Neural progenitor cell (in vitro differentiated cells): ENCODE data around the gene GRIK5. TPM values are rescaled to one million over a fixed set of nuclear protein-coding genes. Genes with fewer than 3 reads are reported as not detected.

ENCODE experiments used
- DNase-seq: peaks from one replicate; pipeline ENCODE4 v3.0.0-alpha.2; 2016; ENCODE audit warnings: low spot score
- H2AFZ ChIP-seq: fragments of 200-600 bp; sonication (generic); replicated peaks from 2 replicates; pipeline ENCODE4 v1.6.1; 2016; ENCODE audit warnings: antibody characterized with exemption
- H3F3A ChIP-seq: fragments of 200-600 bp; sonication (generic); 2 replicates; pipeline ENCODE4 v1.6.1; 2016; ENCODE audit warnings: antibody characterized with exemption, low read depth
- H3K27ac ChIP-seq: fragments of 200-600 bp; sonication (generic); 2 replicates; pipeline ENCODE4 v1.5.1; 2016; ENCODE audit warnings: mild to moderate bottlenecking
- H3K27me3 ChIP-seq: fragments of 200-600 bp; sonication (generic); 2 replicates; pipeline ENCODE4 v1.6.1; 2016; ENCODE audit warnings: mild to moderate bottlenecking, moderate library complexity
- H3K36me3 ChIP-seq: fragments of 200-600 bp; sonication (generic); 2 replicates; pipeline ENCODE4 v1.5.1; 2016
- H3K4me1 ChIP-seq: fragments of 200-600 bp; sonication (generic); 2 replicates; pipeline ENCODE4 v1.6.1; 2016; ENCODE audit warnings: mixed run types
- H3K4me2 ChIP-seq: fragments of 200-600 bp; sonication (generic); 2 replicates; pipeline ENCODE4 v1.6.1; 2016
- H3K4me3 ChIP-seq: fragments of 200-600 bp; sonication (generic); 2 replicates; pipeline ENCODE4 v1.5.1; 2016
- H3K79me2 ChIP-seq: fragments of 200-600 bp; sonication (generic); 2 replicates; pipeline ENCODE4 v1.6.1; 2016; ENCODE audit warnings: low read depth
- H3K9ac ChIP-seq: fragments of 200-600 bp; sonication (generic); 2 replicates; pipeline ENCODE4 v1.6.1; 2016
- H3K9me3 ChIP-seq: fragments of 200-600 bp; sonication (generic); 2 replicates; pipeline ENCODE4 v1.5.1; 2016; ENCODE audit warnings: low read depth
- H4K20me1 ChIP-seq: fragments of 200-600 bp; sonication (generic); 2 replicates; pipeline ENCODE4 v1.6.1; 2016; ENCODE audit warnings: low read depth
- H3K27ac Mint-ChIP-seq: 3 replicates; pipeline ENCODE4 v1.8.0; 2021; ENCODE audit warnings: mixed read lengths
- H3K27me3 Mint-ChIP-seq: 2 replicates; pipeline ENCODE4 v1.8.0; 2022; ENCODE audit warnings: low read depth, mild to moderate bottlenecking, inconsistent platforms, moderate library complexity, mixed read lengths; ENCODE audit not compliant: insufficient read depth
- H3K36me3 Mint-ChIP-seq: 3 replicates; pipeline ENCODE4 v1.8.0; 2021; ENCODE audit warnings: mixed read lengths
- H3K4me1 Mint-ChIP-seq: 3 replicates; pipeline ENCODE4 v1.8.0; 2021; ENCODE audit warnings: mixed read lengths
- H3K4me3 Mint-ChIP-seq: 3 replicates; pipeline ENCODE4 v1.8.0; 2021; ENCODE audit warnings: mild to moderate bottlenecking, moderate library complexity, mixed read lengths
- H3K9me3 Mint-ChIP-seq: 3 replicates; pipeline ENCODE4 v1.8.0; 2020; ENCODE audit warnings: mixed read lengths
- EZH2 ChIP-seq: fragments of 200-600 bp; sonication (generic); IDR thresholded peaks from 2 replicates; pipeline ENCODE4 v1.6.1; 2017; ENCODE audit warnings: antibody characterized with exemption, mild to moderate bottlenecking, moderate library complexity
- EZH2phosphoT487 ChIP-seq: fragments of 200-600 bp; sonication (generic); IDR thresholded peaks from 2 replicates; pipeline ENCODE4 v1.6.1; 2017; ENCODE audit warnings: antibody characterized with exemption
- total RNA-seq: library from RNA; depleted of rRNA; stranded (reverse); fragments of >200 nt; gene quantifications from 2 replicates; pipeline ENCODE4 v1.2.3, GENCODE V29; 2015; ENCODE audit warnings: low replicate concordance
- TF ChIP-seq, protein P1 (sequence below): fragments of 200-600 bp; sonication (generic); IDR thresholded peaks from 2 replicates; pipeline ENCODE4 v1.5.1; 2017; ENCODE audit warnings: antibody characterized with exemption, mild to moderate bottlenecking

Gene GRIK5
- total RNA-seq, 1 donor from 2014 or later = 5.8 TPM

DNA sequence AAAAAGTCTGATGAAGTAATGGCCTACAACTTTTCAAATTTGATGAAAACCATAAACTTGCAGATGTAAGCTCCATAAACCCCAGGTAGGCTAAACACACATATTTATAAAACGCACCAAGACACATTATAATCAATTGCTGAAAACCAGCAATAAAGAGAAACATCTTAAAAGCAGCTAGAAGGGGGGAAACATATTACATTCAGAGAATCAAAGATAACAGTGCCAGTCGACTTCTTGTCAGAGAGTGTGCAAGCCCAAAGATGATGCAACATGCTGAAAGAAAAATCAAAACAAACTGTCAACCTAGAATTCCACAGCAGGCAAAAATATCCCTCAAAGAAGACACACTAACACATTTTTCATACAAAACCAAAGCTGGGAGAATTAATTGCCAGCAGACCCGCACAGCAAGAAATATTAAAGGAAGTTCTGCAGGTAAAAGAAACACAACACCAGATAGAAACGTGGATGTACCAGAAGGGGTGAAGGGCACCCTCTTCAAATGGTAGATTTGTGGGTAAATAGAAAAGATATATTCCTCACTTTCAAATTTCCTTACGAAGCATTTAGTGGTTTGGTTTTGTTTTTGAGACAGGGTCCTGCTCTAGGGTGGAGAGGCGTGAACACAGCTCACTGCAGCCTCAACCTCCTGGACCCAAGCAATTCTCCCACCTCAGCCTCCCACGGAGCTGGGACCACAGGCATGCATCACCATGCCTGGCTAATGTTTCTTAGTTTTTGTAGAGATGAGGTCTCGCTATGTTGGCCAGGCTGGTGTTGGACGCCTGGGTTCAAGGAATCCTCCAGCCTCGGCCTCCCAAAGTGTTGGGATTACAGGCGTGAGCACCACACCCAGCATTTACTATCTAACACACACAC lies 59.5 kb downstream of the GRIK5 start:
- H3K27ac Mint-ChIP-seq = no peak overlapping the region
- Histone ChIP-seq H3K4me3 (no peak overlapping the region), H3K36me3 (no peaks in the 10 kb centered on the region), H3K27ac (no peak overlapping the region), H3K4me2 (no peak overlapping the region), H3K4me1 (no peaks in the 10 kb centered on the region), H3K9me3 (no peaks in the 10 kb centered on the region), H4K20me1 (no peaks in the 10 kb centered on the region), H3K27me3 (no peaks in the 10 kb centered on the region), H3K9ac (no peak overlapping the region), H3K79me2 (no peaks in the 10 kb centered on the region), H2AFZ (no peak overlapping the region), H3F3A (no peaks in the 10 kb centered on the region)
- peaks cover 7% of the 10 kb centered on the region for H3K27me3 Mint-ChIP-seq
- DNase-seq = no peak
- H3K4me1 Mint-ChIP-seq = no peaks in the 10 kb centered on the region
- TF ChIP-seq EZH2 = no peak
- no peak for TF ChIP-seq EZH2phosphoT487
- TF ChIP-seq, protein P1, sequence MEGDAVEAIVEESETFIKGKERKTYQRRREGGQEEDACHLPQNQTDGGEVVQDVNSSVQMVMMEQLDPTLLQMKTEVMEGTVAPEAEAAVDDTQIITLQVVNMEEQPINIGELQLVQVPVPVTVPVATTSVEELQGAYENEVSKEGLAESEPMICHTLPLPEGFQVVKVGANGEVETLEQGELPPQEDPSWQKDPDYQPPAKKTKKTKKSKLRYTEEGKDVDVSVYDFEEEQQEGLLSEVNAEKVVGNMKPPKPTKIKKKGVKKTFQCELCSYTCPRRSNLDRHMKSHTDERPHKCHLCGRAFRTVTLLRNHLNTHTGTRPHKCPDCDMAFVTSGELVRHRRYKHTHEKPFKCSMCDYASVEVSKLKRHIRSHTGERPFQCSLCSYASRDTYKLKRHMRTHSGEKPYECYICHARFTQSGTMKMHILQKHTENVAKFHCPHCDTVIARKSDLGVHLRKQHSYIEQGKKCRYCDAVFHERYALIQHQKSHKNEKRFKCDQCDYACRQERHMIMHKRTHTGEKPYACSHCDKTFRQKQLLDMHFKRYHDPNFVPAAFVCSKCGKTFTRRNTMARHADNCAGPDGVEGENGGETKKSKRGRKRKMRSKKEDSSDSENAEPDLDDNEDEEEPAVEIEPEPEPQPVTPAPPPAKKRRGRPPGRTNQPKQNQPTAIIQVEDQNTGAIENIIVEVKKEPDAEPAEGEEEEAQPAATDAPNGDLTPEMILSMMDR = no peak
- no peaks in the 10 kb centered on the region for H3K36me3 Mint-ChIP-seq
- no peaks in the 10 kb centered on the region for H3K9me3 Mint-ChIP-seq
- H3K4me3 Mint-ChIP-seq = no peak overlapping the region

DNA sequence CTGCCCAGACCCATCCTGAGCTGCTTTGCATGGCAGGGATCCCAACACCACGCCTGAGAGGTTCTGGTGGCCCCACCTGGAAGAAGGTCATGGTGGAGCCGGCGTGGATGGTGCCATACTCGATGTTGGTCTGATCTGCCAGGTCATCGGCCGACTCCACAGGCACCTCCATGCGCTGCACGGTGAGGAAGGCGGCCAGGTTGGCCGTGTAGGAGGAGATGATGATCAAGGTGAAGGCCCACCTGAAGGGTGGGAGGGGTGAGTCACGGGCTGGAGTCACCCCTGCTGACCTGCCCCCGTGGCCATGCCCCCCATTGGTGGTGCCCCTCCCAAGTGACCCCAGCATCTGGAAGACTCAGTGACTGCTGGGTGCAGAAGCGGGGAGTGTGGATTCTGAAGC lies 63.4 kb downstream of the GRIK5 start:
- no peak overlapping the region for H3K27ac ChIP-seq
- H4K20me1 ChIP-seq = no peaks in the 10 kb centered on the region
- no peak overlapping the region for H3K4me2 ChIP-seq
- no peak overlapping the region for H3K9ac ChIP-seq
- DNase-seq = no peak
- no peak for TF ChIP-seq EZH2
- TF ChIP-seq, protein P1 = no peak
- no peak for TF ChIP-seq EZH2phosphoT487
- H3K36me3 Mint-ChIP-seq = no peaks in the 10 kb centered on the region
- H3K4me1 Mint-ChIP-seq = no peaks in the 10 kb centered on the region
- no peak overlapping the region for H3K4me3 Mint-ChIP-seq
- no peaks in the 10 kb centered on the region for H3K79me2 ChIP-seq
- no peaks in the 10 kb centered on the region for H3K36me3 ChIP-seq
- H3K4me3 ChIP-seq = no peak overlapping the region
- H3K27me3 Mint-ChIP-seq = peaks cover 16% of the 10 kb centered on the region
- no peaks in the 10 kb centered on the region for H3F3A ChIP-seq
- H3K27ac Mint-ChIP-seq = no peak overlapping the region
- H3K27me3 ChIP-seq = peaks cover 7% of the 10 kb centered on the region
- H2AFZ ChIP-seq = no peak overlapping the region
- no peaks in the 10 kb centered on the region for H3K9me3 Mint-ChIP-seq
- no peaks in the 10 kb centered on the region for H3K9me3 ChIP-seq
- H3K4me1 ChIP-seq = no peaks in the 10 kb centered on the region

DNA sequence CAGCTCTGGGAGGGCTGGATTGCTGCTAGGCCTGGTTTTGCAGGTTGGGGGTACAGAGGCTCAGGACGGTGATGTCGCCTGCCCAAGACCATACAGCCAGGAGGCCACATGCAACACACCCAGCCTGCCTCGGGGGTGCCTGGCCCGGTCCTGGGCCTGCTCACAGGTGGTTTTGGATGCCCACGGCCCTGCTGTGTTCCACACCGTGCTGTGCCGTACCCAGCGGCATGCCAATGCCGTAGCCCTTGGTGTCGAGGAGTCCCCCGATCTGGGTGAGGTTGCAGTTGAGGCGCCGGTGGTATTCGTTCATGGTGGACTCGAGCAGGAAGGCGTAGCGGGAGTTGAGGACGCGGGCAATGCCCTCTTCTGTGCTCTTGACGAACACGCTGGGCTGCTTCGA lies 64.5 kb downstream of the GRIK5 start:
- H3K4me2 ChIP-seq = no peak overlapping the region
- no peaks in the 10 kb centered on the region for H3K36me3 ChIP-seq
- no peaks in the 10 kb centered on the region for H3K36me3 Mint-ChIP-seq
- no peak overlapping the region for H3K4me3 Mint-ChIP-seq
- no peak overlapping the region for H2AFZ ChIP-seq
- peaks cover 24% of the 10 kb centered on the region for H3K27me3 Mint-ChIP-seq
- H4K20me1 ChIP-seq = peaks cover under 1% of the 10 kb centered on the region
- H3K9ac ChIP-seq = no peak overlapping the region
- H3K27me3 ChIP-seq = peaks cover 18% of the 10 kb centered on the region
- H3K9me3 Mint-ChIP-seq = no peaks in the 10 kb centered on the region
- H3K9me3 ChIP-seq = no peaks in the 10 kb centered on the region
- H3K4me1 ChIP-seq = no peaks in the 10 kb centered on the region
- no peaks in the 10 kb centered on the region for H3F3A ChIP-seq
- no peak for DNase-seq
- H3K4me1 Mint-ChIP-seq = no peaks in the 10 kb centered on the region
- no peak overlapping the region for H3K27ac ChIP-seq
- TF ChIP-seq, protein P1 = no peak
- TF ChIP-seq EZH2 = no peak
- no peak for TF ChIP-seq EZH2phosphoT487
- H3K27ac Mint-ChIP-seq = no peak overlapping the region
- H3K4me3 ChIP-seq = no peak overlapping the region
- no peaks in the 10 kb centered on the region for H3K79me2 ChIP-seq
